DND-41 (cell line): ENCODE measurements around the gene SEC16B.

Experiments used
- EZH2 ChIP-seq: IDR thresholded peaks from 3 replicates; pipeline ENCODE4 v1.6.1; 2012; ENCODE audit warnings: borderline replicate concordance, low read depth, mild to moderate bottlenecking, moderate library complexity, low read length, inconsistent platforms; ENCODE audit not compliant: severe bottlenecking
- TF ChIP-seq, protein P1 (sequence below): IDR thresholded peaks from 2 replicates; pipeline ENCODE4 v1.5.1; 2012; ENCODE audit warnings: borderline replicate concordance, low read length, moderate library complexity, mild to moderate bottlenecking; ENCODE audit not compliant: poor library complexity, severe bottlenecking; ENCODE audit errors: extremely low read depth

DNA sequence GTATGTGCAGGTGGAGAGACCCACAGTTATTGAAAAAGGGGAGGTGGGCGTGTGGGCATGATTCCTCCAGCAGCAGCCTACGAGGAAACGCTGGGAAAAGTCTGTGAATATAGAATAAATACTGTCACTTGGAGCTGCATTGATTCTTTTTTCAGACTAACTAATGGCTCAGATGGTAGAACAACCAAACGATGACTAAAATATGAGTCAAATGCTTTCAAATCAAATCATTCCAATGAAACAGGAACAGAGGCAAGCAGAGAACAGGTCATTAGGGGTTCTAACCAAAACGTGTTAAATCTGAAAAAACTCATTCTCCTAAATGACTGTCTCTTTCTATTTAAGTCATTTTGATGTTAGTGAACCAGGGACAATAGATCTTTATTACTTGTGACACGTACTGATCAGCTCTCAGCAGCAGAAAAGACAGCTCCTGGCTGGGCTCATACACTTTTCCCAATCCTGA is 35.1 kb upstream of the SEC16B start:
- TF ChIP-seq, protein P1, sequence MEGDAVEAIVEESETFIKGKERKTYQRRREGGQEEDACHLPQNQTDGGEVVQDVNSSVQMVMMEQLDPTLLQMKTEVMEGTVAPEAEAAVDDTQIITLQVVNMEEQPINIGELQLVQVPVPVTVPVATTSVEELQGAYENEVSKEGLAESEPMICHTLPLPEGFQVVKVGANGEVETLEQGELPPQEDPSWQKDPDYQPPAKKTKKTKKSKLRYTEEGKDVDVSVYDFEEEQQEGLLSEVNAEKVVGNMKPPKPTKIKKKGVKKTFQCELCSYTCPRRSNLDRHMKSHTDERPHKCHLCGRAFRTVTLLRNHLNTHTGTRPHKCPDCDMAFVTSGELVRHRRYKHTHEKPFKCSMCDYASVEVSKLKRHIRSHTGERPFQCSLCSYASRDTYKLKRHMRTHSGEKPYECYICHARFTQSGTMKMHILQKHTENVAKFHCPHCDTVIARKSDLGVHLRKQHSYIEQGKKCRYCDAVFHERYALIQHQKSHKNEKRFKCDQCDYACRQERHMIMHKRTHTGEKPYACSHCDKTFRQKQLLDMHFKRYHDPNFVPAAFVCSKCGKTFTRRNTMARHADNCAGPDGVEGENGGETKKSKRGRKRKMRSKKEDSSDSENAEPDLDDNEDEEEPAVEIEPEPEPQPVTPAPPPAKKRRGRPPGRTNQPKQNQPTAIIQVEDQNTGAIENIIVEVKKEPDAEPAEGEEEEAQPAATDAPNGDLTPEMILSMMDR = no peak
- no peak for TF ChIP-seq EZH2
